Effector memory CD4-positive, alpha-beta T cell (primary cell): Measurements from ENCODE around the gene NEK9.
"Not testable (repeated sequence)": the region's sequence is repeated elsewhere in the genome, so short reads cannot be mapped to it uniquely, and the experiment has no call there.

Experiments used
- DNase-seq, 3 donors: peaks; one replicate each; pipeline ENCODE4 v3.0.0-alpha.2; 2020
- H3K27ac ChIP-seq: 2 replicates; pipeline ENCODE4 v1.7.0; 2013; ENCODE audit warnings: mild to moderate bottlenecking, low read length, moderate library complexity; ENCODE audit not compliant: insufficient read depth, poor library complexity, severe bottlenecking
- H3K27me3 ChIP-seq: replicated peaks from 2 replicates; pipeline ENCODE4 v1.7.0; 2013; ENCODE audit warnings: mild to moderate bottlenecking, low read length; ENCODE audit not compliant: insufficient read depth, control insufficient read depth, poor library complexity, severe bottlenecking
- H3K36me3 ChIP-seq: 2 replicates; pipeline ENCODE4 v1.7.0; 2013; ENCODE audit warnings: mild to moderate bottlenecking, low read length, moderate library complexity; ENCODE audit not compliant: control insufficient read depth, insufficient read depth
- H3K4me1 ChIP-seq: 2 replicates; pipeline ENCODE4 v1.7.0; 2013; ENCODE audit warnings: low read length, mild to moderate bottlenecking; ENCODE audit not compliant: control insufficient read depth, insufficient read depth, poor library complexity, severe bottlenecking
- H3K4me3 ChIP-seq: 2 replicates; pipeline ENCODE4 v1.7.0; 2013; ENCODE audit warnings: low read length, low read depth, mild to moderate bottlenecking; ENCODE audit not compliant: insufficient read depth, poor library complexity, severe bottlenecking
- H3K9me3 ChIP-seq: 2 replicates; pipeline ENCODE4 v1.7.0; 2013; ENCODE audit warnings: mild to moderate bottlenecking, low read length, moderate library complexity; ENCODE audit not compliant: control insufficient read depth

Gene NEK9

DNA sequence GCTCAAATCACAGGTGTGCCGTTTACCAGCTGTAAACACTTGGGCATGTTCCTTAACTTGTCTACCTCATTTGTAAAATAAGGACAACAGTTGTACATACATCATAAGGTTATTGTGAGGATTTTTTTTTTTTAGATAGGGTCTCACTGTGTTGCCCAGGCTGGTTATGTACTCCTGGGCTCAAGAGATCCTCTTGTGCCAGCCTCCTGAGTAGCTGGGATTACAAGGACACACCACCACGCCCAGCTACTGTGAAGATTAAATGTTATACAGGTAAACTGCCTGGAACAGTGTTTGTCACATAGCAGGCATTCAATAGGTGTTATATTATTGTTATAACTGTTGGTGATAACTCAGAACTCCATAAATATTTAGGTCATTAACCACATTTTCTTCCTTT is 36.8 kb upstream of the NEK9 start:
- no peak overlapping the region for H3K4me3 ChIP-seq
- H3K9me3 ChIP-seq, result no peaks in the 10 kb centered on the region
- no peaks in the 10 kb centered on the region for H3K27me3 ChIP-seq
- H3K36me3 ChIP-seq, result no peaks in the 10 kb centered on the region
- no peak for DNase-seq
- H3K27ac ChIP-seq, result no peak overlapping the region
- peaks cover 16% of the 10 kb centered on the region for H3K4me1 ChIP-seq

DNA sequence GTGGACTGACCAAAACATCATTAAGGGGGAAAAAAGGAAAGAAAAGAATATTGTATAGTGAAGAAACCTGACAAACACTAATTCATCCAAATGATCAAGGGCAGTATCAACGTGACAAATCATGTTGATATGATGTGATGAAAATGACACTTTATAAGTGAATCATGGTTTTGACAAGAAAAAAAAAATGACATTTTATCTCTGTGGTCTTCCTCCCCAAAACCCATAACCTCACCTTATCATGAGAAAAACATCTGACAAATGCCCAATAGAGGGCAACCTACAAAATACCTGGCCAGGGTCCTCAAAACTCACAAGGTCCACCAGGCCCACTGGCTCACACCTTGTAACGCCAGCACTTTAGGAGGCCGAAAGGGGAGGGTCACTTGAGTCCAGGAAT is 35.8 kb upstream of the NEK9 start:
- no peaks in the 10 kb centered on the region for H3K27me3 ChIP-seq
- H3K4me1 ChIP-seq, result peaks cover 16% of the 10 kb centered on the region
- no peak overlapping the region for H3K27ac ChIP-seq

GRCh38 chr14:75158843-75159614 is 32.2 kb upstream of the NEK9 start:
- Histone ChIP-seq H3K4me1 (peaks cover 33% of the 10 kb centered on the region), H3K27me3 (no peaks in the 10 kb centered on the region), H3K27ac (no peak overlapping the region), H3K36me3 (no peaks in the 10 kb centered on the region), H3K4me3 (no peak overlapping the region), H3K9me3 (no peaks in the 10 kb centered on the region)
- no peak for DNase-seq

More for the DNA sequence above, 35.8 kb upstream of the NEK9 start:
- no peaks in the 10 kb centered on the region for H3K9me3 ChIP-seq
- H3K36me3 ChIP-seq, result no peaks in the 10 kb centered on the region
- DNase-seq, result no peak
- H3K4me3 ChIP-seq, result no peak overlapping the region

GRCh38 chr14:75156901-75157300 is 30.1 kb upstream of the NEK9 start:
- H3K4me3 ChIP-seq, result no peak overlapping the region

GRCh38 chr14:75156111-75156510 is 29.3 kb upstream of the NEK9 start:
- H3K9me3 ChIP-seq, result no peaks in the 10 kb centered on the region
- H3K4me1 ChIP-seq, result peaks cover 33% of the 10 kb centered on the region
- no peak for DNase-seq
- H3K27me3 ChIP-seq, result no peaks in the 10 kb centered on the region
- H3K4me3 ChIP-seq, result no peak overlapping the region
- no peak overlapping the region for H3K27ac ChIP-seq
- H3K36me3 ChIP-seq, result peaks cover 11% of the 10 kb centered on the region

More at GRCh38 chr14:75156901-75157300, 30.1 kb upstream of the NEK9 start:
- DNase-seq, result peak in 1 of 3 donors; percentile 3
- Histone ChIP-seq H3K36me3 (peaks cover 4% of the 10 kb centered on the region), H3K27me3 (no peaks in the 10 kb centered on the region), H3K27ac (no peak overlapping the region), H3K4me1 (peaks cover 33% of the 10 kb centered on the region), H3K9me3 (no peaks in the 10 kb centered on the region)

DNA sequence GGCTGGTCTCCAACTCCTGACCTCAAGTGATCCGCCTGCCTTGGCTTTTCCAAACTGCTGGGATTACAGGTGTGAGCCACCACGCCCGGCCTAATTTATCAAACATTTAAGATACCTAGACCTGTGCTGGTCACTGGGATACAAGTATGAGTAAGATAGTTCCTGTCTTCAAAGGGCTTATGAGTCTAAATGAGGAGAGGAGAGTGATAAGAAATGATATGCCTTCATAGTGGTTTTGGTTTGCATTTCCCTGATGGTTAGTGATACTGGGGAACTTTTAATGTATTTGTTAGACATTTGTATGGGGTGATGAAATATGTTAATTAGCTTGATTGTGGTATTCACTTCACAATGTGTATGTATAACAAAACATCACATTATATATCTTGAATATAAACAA is 28.3 kb upstream of the NEK9 start:
- Histone ChIP-seq H3K27ac (no peak overlapping the region), H3K4me3 (no peak overlapping the region), H3K4me1 (peaks cover 26% of the 10 kb centered on the region), H3K36me3 (peaks cover 19% of the 10 kb centered on the region), H3K9me3 (no peaks in the 10 kb centered on the region), H3K27me3 (no peaks in the 10 kb centered on the region)
- DNase-seq, result no peak

DNA sequence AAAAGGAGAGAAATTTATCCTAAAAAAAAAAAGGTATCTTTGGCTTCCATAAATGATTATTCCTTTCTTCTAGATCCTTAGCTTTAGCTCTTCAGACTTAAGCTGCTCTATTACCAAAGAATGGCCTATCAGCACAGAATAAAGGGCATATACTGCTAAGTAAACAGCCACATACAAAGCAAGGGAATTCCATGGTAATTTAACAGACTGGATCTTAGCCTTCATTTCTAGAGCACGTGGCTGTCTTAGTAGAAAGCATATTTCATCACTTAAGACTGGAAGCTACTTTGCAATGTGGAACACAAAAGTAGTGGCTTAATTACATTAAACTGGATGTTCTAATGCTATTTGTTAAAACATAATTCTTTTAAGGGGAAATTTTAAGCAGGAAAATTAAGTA is 26.4 kb upstream of the NEK9 start:
- Histone ChIP-seq H3K4me3 (no peak overlapping the region), H3K36me3 (peaks cover 28% of the 10 kb centered on the region), H3K9me3 (no peaks in the 10 kb centered on the region), H3K27ac (no peak overlapping the region), H3K27me3 (no peaks in the 10 kb centered on the region), H3K4me1 (peaks cover 17% of the 10 kb centered on the region)
- no peak for DNase-seq

- Histone ChIP-seq H3K36me3 (peaks cover 31% of the 10 kb centered on the region), H3K4me1 (peaks cover 14% of the 10 kb centered on the region), H3K4me3 (no peak overlapping the region), H3K9me3 (no peaks in the 10 kb centered on the region), H3K27ac (no peak overlapping the region), H3K27me3 (no peaks in the 10 kb centered on the region)
- DNase-seq, result no peak
Observed at GRCh38 chr14:75151851-75152250, 25.0 kb upstream of the NEK9 start.

DNA sequence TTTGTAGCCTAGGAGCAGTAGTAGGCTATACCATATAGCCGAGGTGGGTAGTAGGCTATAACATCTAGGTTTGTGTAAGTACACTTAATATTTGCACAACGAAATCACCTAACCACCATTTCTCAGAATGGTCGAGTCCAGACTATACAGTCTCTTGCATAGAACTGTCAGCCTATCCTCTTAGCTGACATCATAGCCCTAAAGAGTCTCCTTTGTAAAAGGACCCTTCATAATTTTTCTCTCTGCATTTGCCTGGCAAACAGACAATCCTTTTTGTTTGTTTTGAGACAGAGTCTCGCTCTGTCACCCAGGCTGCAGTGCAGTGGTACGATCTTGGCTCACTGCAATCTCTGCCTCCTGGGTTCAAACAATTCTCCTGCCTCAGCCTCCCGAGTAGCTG is 23.8 kb upstream of the NEK9 start:
- H3K4me1 ChIP-seq, DNase-seq, H3K27me3 ChIP-seq, H3K27ac ChIP-seq, H3K4me3 ChIP-seq, H3K9me3 ChIP-seq: not testable (repeated sequence)
- peaks cover 31% of the 10 kb centered on the region for H3K36me3 ChIP-seq

- Histone ChIP-seq H3K9me3 (no peaks in the 10 kb centered on the region), H3K27ac (no peak overlapping the region), H3K4me1 (peaks cover 8% of the 10 kb centered on the region), H3K27me3 (no peaks in the 10 kb centered on the region), H3K36me3 (peaks cover 31% of the 10 kb centered on the region), H3K4me3 (no peak overlapping the region)
- DNase-seq, result no peak
Observed at GRCh38 chr14:75150150-75150549, 23.3 kb upstream of the NEK9 start.
